A673 (cell line): Measurements from ENCODE around the gene TENM3.

Experiments used
- CTCF ChIP-seq: fragments of 300-800, 200-600 bp; sonication (generic); conservative IDR thresholded peaks from 2 replicates; pipeline ENCODE4 v1.5.1; 2017; ENCODE audit warnings: low read depth, mild to moderate bottlenecking, antibody characterized with exemption, low read length, moderate library complexity, mixed read lengths
- EZH2 ChIP-seq: fragments of 200-600 bp; sonication (generic); IDR thresholded peaks from 2 replicates; pipeline ENCODE4 v1.6.1; 2017; ENCODE audit warnings: borderline replicate concordance, low read depth, mild to moderate bottlenecking, mixed read lengths, antibody characterized with exemption, low read length; ENCODE audit not compliant: poor library complexity, severe bottlenecking

GRCh38 chr4:182236186-182236585, 7.0 kb upstream of the TENM3 start:
- no peak for TF ChIP-seq CTCF
- no peak for TF ChIP-seq EZH2
